Natural killer cell (primary cell): ENCODE data around the gene CHRM5. TPM values are rescaled to one million over a fixed set of nuclear protein-coding genes. Genes with fewer than 3 reads are reported as not detected.

Experiments used
- ATAC-seq, 3 donors: fragments of 150-1000 bp in 2 of 3; fragments of 200-7000 bp in 1 of 3; cut with Tn5 transposase; 1 replicate in 1 of 3; 2 replicates in 2 of 3; pipeline ENCODE4 v1.10.0; 2021; ENCODE audit warnings: mild to moderate bottlenecking in 2 of 3, moderate library complexity in 2 of 3
- DNase-seq, 2 donors: peaks; one replicate each; pipeline versions ENCODE4 v3.0.0 to v3.0.0-alpha.2; 2013 to 2021; ENCODE audit warnings: mixed read lengths in 1 of 2
- H3K27ac ChIP-seq: one replicate; pipeline ENCODE4 v1.5.1; 2013; ENCODE audit warnings: mild to moderate bottlenecking, low read length
- H3K27me3 ChIP-seq: one replicate; pipeline ENCODE4 v1.6.1; 2013; ENCODE audit warnings: low read length; ENCODE audit not compliant: control insufficient read depth, insufficient read depth
- H3K36me3 ChIP-seq: one replicate; pipeline ENCODE4 v1.6.1; 2013; ENCODE audit warnings: low read length; ENCODE audit not compliant: control insufficient read depth, insufficient read depth
- H3K4me1 ChIP-seq: one replicate; pipeline ENCODE4 v1.6.1; 2013; ENCODE audit warnings: low read length; ENCODE audit not compliant: control insufficient read depth, insufficient read depth
- H3K4me3 ChIP-seq: one replicate; pipeline ENCODE4 v1.5.1; 2013; ENCODE audit warnings: low read length
- H3K9me3 ChIP-seq: one replicate; pipeline ENCODE4 v1.6.1; 2013; ENCODE audit warnings: low read length; ENCODE audit not compliant: control insufficient read depth, insufficient read depth
- H3K27ac Mint-ChIP-seq, 2 donors: one replicate each; pipeline ENCODE4 v1.8.0; 2022; ENCODE audit warnings: mild to moderate bottlenecking in 2 of 2, mixed read lengths in 2 of 2, moderate library complexity in 1 of 2
- H3K27me3 Mint-ChIP-seq, 2 donors: one replicate each; pipeline ENCODE4 v1.8.0; 2022; ENCODE audit warnings: low read depth in 2 of 2, mixed read lengths in 2 of 2
- H3K36me3 Mint-ChIP-seq: one replicate; pipeline ENCODE4 v1.8.0; 2022; ENCODE audit warnings: mixed read lengths
- H3K4me1 Mint-ChIP-seq, 2 donors: one replicate each; pipeline ENCODE4 v1.8.0; 2022; ENCODE audit warnings: mixed read lengths in 2 of 2
- H3K4me3 Mint-ChIP-seq: one replicate; pipeline ENCODE4 v1.8.0; 2022; ENCODE audit warnings: mild to moderate bottlenecking, moderate library complexity, mixed read lengths
- H3K9me3 Mint-ChIP-seq, 2 donors: one replicate each; pipeline ENCODE4 v1.8.0; 2022; ENCODE audit warnings: mixed read lengths in 2 of 2
- WGBS: methylation state at CpG from one replicate; pipeline ENCODE4 v1.1.7; 2013; ENCODE audit warnings: missing lambda C conversion rate; ENCODE audit not compliant: insufficient coverage; 5-methylcytosine and 5-hydroxymethylcytosine counted together
- intact Hi-C: fragments of 100-400 bp; cut with micrococcal nuclease; formaldehyde crosslinking; loops from one replicate; pipeline ENCODE4 v1.14.2; 2022
- total RNA-seq, 4 donors: library from RNA; stranded (reverse); fragments of 120-200 nt in 1 of 4; gene quantifications; one replicate each; pipeline versions ENCODE4 v1.2.3 to v1.2.4, GENCODE V29; 2013 to 2022
- TF ChIP-seq, protein P1 (sequence below): fragments of 200-600 bp; IDR thresholded peaks from one replicate; pipeline ENCODE4 v1.8.0; 2022; ENCODE audit warnings: antibody characterized with exemption

Gene CHRM5
- total RNA-seq, 3 donors from 2014 or later (not counting 1 experiment from before 2014, with no cell fraction given): 0.12 TPM; not detected in 2

DNA sequence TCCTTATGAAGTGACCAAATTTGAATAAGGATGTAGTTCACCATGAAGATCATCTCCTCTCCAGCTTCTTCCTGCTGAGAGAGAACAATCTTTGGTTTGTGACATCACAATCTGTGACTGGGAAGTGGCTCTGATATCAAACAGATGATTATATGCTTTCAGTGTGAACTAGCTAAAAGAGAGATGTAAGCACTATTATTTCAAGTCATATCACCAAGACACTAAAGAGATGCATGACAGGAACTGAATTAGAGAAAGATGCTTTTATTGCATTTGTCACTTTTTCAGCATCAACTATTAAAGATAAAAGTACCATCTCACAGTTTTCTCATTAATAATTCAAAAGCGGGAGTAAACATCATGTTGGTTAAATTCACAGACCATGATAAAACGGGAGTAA, 3.5 kb downstream of the CHRM5 start:
- Mint-ChIP-seq H3K27ac (no peak overlapping the region), H3K9me3 (no peaks in the 10 kb centered on the region), H3K4me3 (no peak overlapping the region), H3K36me3 (no peaks in the 10 kb centered on the region), H3K4me1 (peaks cover 0 to 5% of the 10 kb centered on the region in 2 donors), H3K27me3 (no peaks in the 10 kb centered on the region)
- no peak for DNase-seq
- Histone ChIP-seq H3K4me3 (no peak overlapping the region), H3K9me3 (no peaks in the 10 kb centered on the region), H3K4me1 (no peaks in the 10 kb centered on the region), H3K27me3 (no peaks in the 10 kb centered on the region), H3K27ac (no peak overlapping the region), H3K36me3 (no peaks in the 10 kb centered on the region)
- TF ChIP-seq, protein P1, sequence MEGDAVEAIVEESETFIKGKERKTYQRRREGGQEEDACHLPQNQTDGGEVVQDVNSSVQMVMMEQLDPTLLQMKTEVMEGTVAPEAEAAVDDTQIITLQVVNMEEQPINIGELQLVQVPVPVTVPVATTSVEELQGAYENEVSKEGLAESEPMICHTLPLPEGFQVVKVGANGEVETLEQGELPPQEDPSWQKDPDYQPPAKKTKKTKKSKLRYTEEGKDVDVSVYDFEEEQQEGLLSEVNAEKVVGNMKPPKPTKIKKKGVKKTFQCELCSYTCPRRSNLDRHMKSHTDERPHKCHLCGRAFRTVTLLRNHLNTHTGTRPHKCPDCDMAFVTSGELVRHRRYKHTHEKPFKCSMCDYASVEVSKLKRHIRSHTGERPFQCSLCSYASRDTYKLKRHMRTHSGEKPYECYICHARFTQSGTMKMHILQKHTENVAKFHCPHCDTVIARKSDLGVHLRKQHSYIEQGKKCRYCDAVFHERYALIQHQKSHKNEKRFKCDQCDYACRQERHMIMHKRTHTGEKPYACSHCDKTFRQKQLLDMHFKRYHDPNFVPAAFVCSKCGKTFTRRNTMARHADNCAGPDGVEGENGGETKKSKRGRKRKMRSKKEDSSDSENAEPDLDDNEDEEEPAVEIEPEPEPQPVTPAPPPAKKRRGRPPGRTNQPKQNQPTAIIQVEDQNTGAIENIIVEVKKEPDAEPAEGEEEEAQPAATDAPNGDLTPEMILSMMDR: no peak
- intact Hi-C loops: no loop called here
- no peak for ATAC-seq
- 97% methylated on average over 2 of the region's 2 CpGs for WGBS

DNA sequence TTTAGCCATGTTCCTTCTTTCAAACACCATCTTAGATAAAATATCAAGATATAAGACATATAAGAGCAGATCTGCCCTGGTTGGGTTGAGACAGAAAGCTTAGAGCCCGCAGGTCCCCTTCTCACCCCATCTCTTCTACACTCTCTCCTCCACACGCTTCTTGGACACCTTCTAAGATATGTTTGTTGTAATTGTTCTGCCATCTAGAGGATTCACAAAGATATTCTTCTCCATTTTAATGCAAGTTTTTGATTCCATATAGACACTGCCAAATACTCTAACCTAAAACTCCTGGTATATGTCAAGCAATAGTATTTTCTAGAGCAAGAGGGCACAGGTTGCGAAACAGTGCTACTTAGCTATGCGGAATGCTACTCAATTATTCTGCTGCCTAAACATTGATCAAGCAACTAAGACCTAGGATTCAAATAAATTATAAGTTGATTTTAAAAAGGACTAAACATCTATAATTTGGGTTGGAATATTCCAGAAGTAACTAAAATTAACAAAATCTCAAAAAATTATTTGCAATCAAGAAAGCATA, 6.8 kb downstream of the CHRM5 start:
- 100% methylated on average over 1 of the region's 4 CpGs for WGBS
- Mint-ChIP-seq H3K36me3 (no peaks in the 10 kb centered on the region), H3K27ac (no peak overlapping the region), H3K4me1 (peaks cover 9 to 14% of the 10 kb centered on the region in 2 donors), H3K4me3 (no peak overlapping the region), H3K9me3 (no peaks in the 10 kb centered on the region), H3K27me3 (no peaks in the 10 kb centered on the region)
- ATAC-seq: no peak
- Histone ChIP-seq H3K27me3 (no peaks in the 10 kb centered on the region), H3K4me1 (no peaks in the 10 kb centered on the region), H3K9me3 (no peaks in the 10 kb centered on the region), H3K36me3 (no peaks in the 10 kb centered on the region), H3K27ac (no peak overlapping the region), H3K4me3 (no peak overlapping the region)
- intact Hi-C loops: no loop called here
- no peak for DNase-seq
- TF ChIP-seq, protein P1: no peak

DNA sequence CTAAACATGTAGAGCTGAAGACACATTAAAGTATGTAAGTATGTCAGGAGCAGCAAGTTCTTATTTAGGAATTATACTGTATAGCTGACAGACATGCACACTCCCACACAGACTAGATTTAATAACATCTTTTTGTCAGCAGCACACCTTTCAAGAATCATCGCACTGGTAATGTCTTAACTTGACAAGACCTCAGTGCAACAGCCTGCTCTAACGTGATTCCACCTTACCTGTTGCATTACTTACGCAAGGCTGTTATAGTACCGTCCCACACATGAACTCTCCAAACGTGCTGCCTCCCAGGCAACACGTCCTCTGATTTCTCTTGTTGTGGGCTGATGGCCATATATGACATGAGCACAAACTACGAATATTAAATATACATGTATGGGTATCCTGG, 11.9 kb downstream of the CHRM5 start:
- whole genome bisulfite sequencing: 73% methylated on average over 6 of the region's 7 CpGs
- Histone ChIP-seq H3K4me3 (no peak overlapping the region), H3K27me3 (no peaks in the 10 kb centered on the region), H3K4me1 (no peaks in the 10 kb centered on the region), H3K9me3 (no peaks in the 10 kb centered on the region), H3K36me3 (no peaks in the 10 kb centered on the region), H3K27ac (no peak overlapping the region)
- ATAC-seq (no peak), DNase-seq (no peak)
- no peaks in the 10 kb centered on the region for H3K27me3 Mint-ChIP-seq
- no peak overlapping the region for H3K27ac Mint-ChIP-seq
- peaks cover 13 to 15% of the 10 kb centered on the region in 2 donors for H3K4me1 Mint-ChIP-seq
- H3K4me3 Mint-ChIP-seq: no peak overlapping the region
- H3K9me3 Mint-ChIP-seq: no peaks in the 10 kb centered on the region
- H3K36me3 Mint-ChIP-seq: no peaks in the 10 kb centered on the region
- TF ChIP-seq, protein P1: no peak
- intact Hi-C loops: no loop called here

DNA sequence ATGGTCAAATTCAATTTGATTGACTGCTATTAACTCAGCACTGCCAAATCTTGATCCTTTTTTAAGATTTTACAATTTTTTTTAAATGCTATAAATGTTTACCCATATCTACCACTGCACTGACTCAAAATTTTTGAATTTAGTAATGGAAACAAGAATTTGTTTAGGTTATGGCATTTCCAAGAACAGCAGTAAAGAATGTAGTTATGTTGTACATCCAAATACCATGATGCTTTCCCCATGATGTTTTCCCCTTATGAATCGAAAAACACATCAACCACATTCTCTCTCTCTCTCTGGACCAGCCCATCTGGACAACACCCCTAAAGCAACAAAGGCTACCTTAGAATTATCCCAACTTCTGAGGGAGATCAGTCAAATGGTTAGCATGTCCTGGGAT, 14.2 kb downstream of the CHRM5 start:
- Histone ChIP-seq H3K4me3 (no peak overlapping the region), H3K9me3 (no peaks in the 10 kb centered on the region), H3K4me1 (no peaks in the 10 kb centered on the region), H3K36me3 (no peaks in the 10 kb centered on the region), H3K27me3 (no peaks in the 10 kb centered on the region), H3K27ac (no peak overlapping the region)
- Mint-ChIP-seq H3K9me3 (no peaks in the 10 kb centered on the region), H3K27ac (no peak overlapping the region), H3K4me3 (no peak overlapping the region), H3K27me3 (no peaks in the 10 kb centered on the region), H3K36me3 (no peaks in the 10 kb centered on the region), H3K4me1 (peaks cover 16 to 17% of the 10 kb centered on the region in 2 donors)
- 89% methylated on average over 1 of the region's 1 CpG for WGBS
- TF ChIP-seq, protein P1: no peak
- ATAC-seq (no peak), DNase-seq (no peak)
- intact Hi-C loops: no loop called here
